Measurements from ENCODE around the gene MLN.

Gene MLN

DNA sequence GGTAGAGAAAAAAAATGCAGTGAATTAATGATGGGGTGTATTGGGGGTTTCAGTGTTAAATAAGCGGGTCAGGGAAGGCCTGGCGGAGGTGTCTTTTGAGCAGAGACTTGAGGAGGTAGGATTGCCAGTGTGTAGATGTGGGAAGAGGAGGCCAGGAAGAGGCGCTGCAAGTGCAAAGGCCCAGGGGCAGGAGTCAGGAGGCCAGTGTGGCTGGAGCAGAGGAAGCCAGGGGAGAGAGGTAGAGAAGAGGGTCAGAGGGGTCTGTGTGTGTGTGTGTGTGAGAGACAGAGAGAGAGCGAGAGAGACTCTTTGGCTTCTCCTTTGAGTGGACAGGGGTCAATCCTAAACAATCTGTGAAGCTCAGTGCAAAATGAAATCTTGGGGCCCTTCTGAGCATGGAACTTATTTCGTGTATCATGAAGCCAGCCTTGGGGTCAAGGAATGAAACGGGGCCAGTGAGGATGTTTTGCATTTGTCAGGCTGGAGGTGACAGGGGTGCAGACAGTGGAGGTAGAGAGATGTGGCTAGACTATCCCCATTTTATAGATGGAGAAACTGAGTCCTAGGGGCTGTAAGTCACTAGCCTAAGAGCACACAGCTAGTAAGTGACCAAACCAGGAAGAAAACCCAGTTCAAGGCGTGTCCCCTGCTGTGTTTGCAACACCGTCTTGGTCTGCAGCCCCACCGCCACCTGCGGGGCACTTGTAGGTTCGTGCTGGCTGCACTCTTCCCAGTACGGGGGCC lies 47.4 kb downstream of the MLN start:
- peaks cover 3% of the 10 kb centered on the region for H3K27me3 ChIP-seq (ENCODE audit: insufficient read depth, low read length, poor library complexity)
- no peaks in the 10 kb centered on the region for H3K79me2 ChIP-seq (ENCODE audit: insufficient read depth, low read length)
- no peak overlapping the region for H3K4me3 ChIP-seq (ENCODE audit: low read depth in 1 of 2, low read length in 2 of 2)
- H3K36me3 ChIP-seq (ENCODE audit: insufficient read depth, low read length) = no peaks in the 10 kb centered on the region
- ATAC-seq (ENCODE audit: insufficient read depth, low read depth) (no peak), DNase-seq (no peak)
- no peaks in the 10 kb centered on the region for H4K20me1 ChIP-seq (ENCODE audit: insufficient read depth, low read length)
- no peak overlapping the region for H3K27ac ChIP-seq (ENCODE audit: low read length)
- no peak overlapping the region for H3K4me2 ChIP-seq (ENCODE audit: insufficient read depth, low read length)
- peaks cover 7% of the 10 kb centered on the region for H3K4me1 ChIP-seq (ENCODE audit: insufficient read depth, low read length)
- H2AFZ ChIP-seq (ENCODE audit: low read depth, low read length) = no peak overlapping the region
- no peaks in the 10 kb centered on the region for H3K9me3 ChIP-seq (ENCODE audit: insufficient read depth, low read length, severe bottlenecking)
- no peak overlapping the region for H3K9ac ChIP-seq (ENCODE audit: low read depth, low read length)
- TF ChIP-seq EZH2 (IDR thresholded peaks at IDR 0.05; ENCODE audit: borderline replicate concordance, low read depth, low read length, severe bottlenecking) = no peak
- TF ChIP-seq, protein P1, sequence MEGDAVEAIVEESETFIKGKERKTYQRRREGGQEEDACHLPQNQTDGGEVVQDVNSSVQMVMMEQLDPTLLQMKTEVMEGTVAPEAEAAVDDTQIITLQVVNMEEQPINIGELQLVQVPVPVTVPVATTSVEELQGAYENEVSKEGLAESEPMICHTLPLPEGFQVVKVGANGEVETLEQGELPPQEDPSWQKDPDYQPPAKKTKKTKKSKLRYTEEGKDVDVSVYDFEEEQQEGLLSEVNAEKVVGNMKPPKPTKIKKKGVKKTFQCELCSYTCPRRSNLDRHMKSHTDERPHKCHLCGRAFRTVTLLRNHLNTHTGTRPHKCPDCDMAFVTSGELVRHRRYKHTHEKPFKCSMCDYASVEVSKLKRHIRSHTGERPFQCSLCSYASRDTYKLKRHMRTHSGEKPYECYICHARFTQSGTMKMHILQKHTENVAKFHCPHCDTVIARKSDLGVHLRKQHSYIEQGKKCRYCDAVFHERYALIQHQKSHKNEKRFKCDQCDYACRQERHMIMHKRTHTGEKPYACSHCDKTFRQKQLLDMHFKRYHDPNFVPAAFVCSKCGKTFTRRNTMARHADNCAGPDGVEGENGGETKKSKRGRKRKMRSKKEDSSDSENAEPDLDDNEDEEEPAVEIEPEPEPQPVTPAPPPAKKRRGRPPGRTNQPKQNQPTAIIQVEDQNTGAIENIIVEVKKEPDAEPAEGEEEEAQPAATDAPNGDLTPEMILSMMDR (IDR thresholded peaks at IDR 0.05; ENCODE audit: borderline replicate concordance, extremely low read depth, low read length, poor library complexity, severe bottlenecking) = no peak

DNA sequence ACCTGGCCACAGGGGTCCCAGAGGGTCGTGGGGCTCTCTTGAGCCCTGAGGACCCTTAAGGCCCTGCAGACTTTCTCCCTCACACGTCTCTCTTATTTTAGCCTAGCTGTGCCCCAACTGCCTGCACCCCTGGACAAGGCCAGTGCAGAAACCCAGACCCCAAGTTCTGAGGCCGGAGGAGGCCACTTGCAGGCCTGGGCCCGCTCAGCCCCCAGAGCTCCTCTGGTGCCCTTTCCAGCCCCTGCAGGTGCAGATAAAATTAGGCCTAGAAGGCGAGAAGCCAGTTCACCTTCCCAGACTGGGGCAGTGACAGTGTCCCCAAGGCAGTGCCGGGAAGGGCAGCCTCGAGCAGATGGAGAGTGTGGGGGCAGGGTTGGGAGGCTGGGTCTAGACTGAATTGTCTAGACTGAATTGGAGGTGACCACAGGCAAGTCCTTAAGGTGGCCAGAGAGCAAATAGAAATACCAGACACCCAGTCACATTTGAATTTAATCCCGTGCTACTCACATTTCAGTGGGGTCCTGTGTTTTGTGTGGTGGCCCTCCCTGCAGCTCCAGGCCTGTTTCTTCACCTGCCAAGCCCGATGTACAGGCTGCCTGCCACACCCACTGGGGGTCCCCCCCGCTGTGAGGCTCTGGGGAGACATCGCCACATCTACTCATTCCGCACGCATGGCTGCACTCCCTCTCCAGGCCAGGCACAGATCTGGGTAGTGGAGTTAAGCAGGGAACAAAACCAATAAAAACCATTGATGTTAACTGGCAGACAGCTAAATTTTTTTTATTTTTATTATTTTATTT lies 48.5 kb downstream of the MLN start:
- H3K9ac ChIP-seq (ENCODE audit: low read depth, low read length) = no peak overlapping the region
- no peaks in the 10 kb centered on the region for H3K79me2 ChIP-seq (ENCODE audit: insufficient read depth, low read length)
- H3K36me3 ChIP-seq (ENCODE audit: insufficient read depth, low read length) = no peaks in the 10 kb centered on the region
- ATAC-seq (ENCODE audit: insufficient read depth, low read depth) (no peak), DNase-seq (no peak)
- no peak overlapping the region for H2AFZ ChIP-seq (ENCODE audit: low read depth, low read length)
- peaks cover 7% of the 10 kb centered on the region for H3K4me1 ChIP-seq (ENCODE audit: insufficient read depth, low read length)
- peaks cover 3% of the 10 kb centered on the region for H3K27me3 ChIP-seq (ENCODE audit: insufficient read depth, low read length, poor library complexity)
- no peaks in the 10 kb centered on the region for H3K9me3 ChIP-seq (ENCODE audit: insufficient read depth, low read length, severe bottlenecking)
- no peak overlapping the region for H3K27ac ChIP-seq (ENCODE audit: low read length)
- TF ChIP-seq EZH2 (IDR thresholded peaks at IDR 0.05; ENCODE audit: borderline replicate concordance, low read depth, low read length, severe bottlenecking) = no peak
- TF ChIP-seq, protein P1 (IDR thresholded peaks at IDR 0.05; ENCODE audit: borderline replicate concordance, extremely low read depth, low read length, poor library complexity, severe bottlenecking) = no peak
- no peak overlapping the region for H3K4me3 ChIP-seq (ENCODE audit: low read depth in 1 of 2, low read length in 2 of 2)
- H4K20me1 ChIP-seq (ENCODE audit: insufficient read depth, low read length) = 0 out of 2 replicates have a peak, but pooled peaks cover 2% of the 10 kb centered on the region
- no peak overlapping the region for H3K4me2 ChIP-seq (ENCODE audit: insufficient read depth, low read length)

DNA sequence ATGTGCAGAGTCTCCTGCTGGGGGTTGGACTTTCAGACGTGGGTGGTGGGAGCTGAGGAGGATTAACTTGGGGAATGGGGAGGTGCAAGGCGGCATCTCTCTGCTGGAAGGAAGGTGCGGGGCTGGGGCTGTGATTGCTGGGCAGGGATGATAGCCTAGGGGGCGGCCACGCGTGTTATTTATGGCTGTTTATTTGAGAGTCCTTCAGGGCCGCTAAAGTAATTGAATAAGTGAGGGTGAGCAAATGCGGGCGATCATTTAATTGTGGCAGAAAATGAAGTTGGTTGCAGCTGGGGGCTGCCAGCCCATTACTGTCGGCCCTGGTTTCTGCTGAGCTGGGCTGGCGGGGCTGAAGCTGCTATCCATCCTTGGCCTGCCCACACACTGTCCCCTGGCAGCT lies 49.6 kb downstream of the MLN start:
- Histone ChIP-seq H3K9me3 (ENCODE audit: insufficient read depth, low read length, severe bottlenecking) (no peaks in the 10 kb centered on the region), H3K9ac (ENCODE audit: low read depth, low read length) (no peak overlapping the region), H3K4me2 (ENCODE audit: insufficient read depth, low read length) (no peak overlapping the region), H3K4me1 (ENCODE audit: insufficient read depth, low read length) (peaks cover 7% of the 10 kb centered on the region), H3K36me3 (ENCODE audit: insufficient read depth, low read length) (no peaks in the 10 kb centered on the region), H3K27ac (ENCODE audit: low read length) (no peak overlapping the region), H4K20me1 (ENCODE audit: insufficient read depth, low read length) (0 out of 2 replicates have a peak, but pooled peaks cover 2% of the 10 kb centered on the region), H2AFZ (ENCODE audit: low read depth, low read length) (no peak overlapping the region), H3K27me3 (ENCODE audit: insufficient read depth, low read length, poor library complexity) (no peaks in the 10 kb centered on the region), H3K4me3 (ENCODE audit: low read depth in 1 of 2, low read length in 2 of 2) (no peak overlapping the region), H3K79me2 (ENCODE audit: insufficient read depth, low read length) (no peaks in the 10 kb centered on the region)
- no peak for ATAC-seq (ENCODE audit: insufficient read depth, low read depth)
- TF ChIP-seq EZH2 (IDR thresholded peaks at IDR 0.05; ENCODE audit: borderline replicate concordance, low read depth, low read length, severe bottlenecking) = no peak
- TF ChIP-seq, protein P1 (IDR thresholded peaks at IDR 0.05; ENCODE audit: borderline replicate concordance, extremely low read depth, low read length, poor library complexity, severe bottlenecking) = no peak
- DNase-seq = no peak

All from DND-41 (cell line).